IMR-90 (cell line): ENCODE measurements around the gene PPARGC1A. TPM values are rescaled to one million over a fixed set of nuclear protein-coding genes. Genes with fewer than 3 reads are reported as not detected.

Experiments
- ATAC-seq: fragments of 200-7000 bp; cut with Tn5 transposase; 2 replicates; pipeline ENCODE4 v1.9.1; 2020; ENCODE audit warnings: low read depth, mild to moderate bottlenecking, moderate library complexity
- BruUV-seq: library from RNA; stranded (reverse); fragments of 400-500 nt; replicated peaks from 2 replicates; lab custom pipeline; 2021; lab: Mats Ljungman, UMichigan
- CTCF ChIA-PET: fragments of 300-600 bp; formaldehyde crosslinking; extraction: SDS; loops from one replicate; lab custom pipeline; 2021; ENCODE audit warnings: antibody characterized with exemption; lab: Yijun Ruan, JAX
- POLR2A ChIA-PET: fragments of 300-600 bp; sonication (Branson Sonifier 250); formaldehyde crosslinking; loops from one replicate; lab custom pipeline; 2022; ENCODE audit warnings: antibody characterized with exemption; ENCODE audit not compliant: unreplicated experiment; lab: Charles Lee
- DNase-seq: peaks from one replicate; pipeline ENCODE4 v3.0.0; 2013
- H2AFZ ChIP-seq: replicated peaks from 2 replicates; pipeline ENCODE3; 2013; ENCODE audit warnings: low read length, mild to moderate bottlenecking; ENCODE audit not compliant: poor library complexity
- H2AK5ac ChIP-seq: 2 replicates; pipeline ENCODE4 v1.6.1; 2013; ENCODE audit warnings: low read depth, low read length, inconsistent platforms
- H2AK9ac ChIP-seq: replicated peaks from 2 replicates; pipeline ENCODE3; 2013; ENCODE audit warnings: mild to moderate bottlenecking, low read depth, low read length, moderate library complexity; ENCODE audit not compliant: poor library complexity
- H2BK120ac ChIP-seq: 2 replicates; pipeline ENCODE4 v1.6.1; 2013; ENCODE audit warnings: low read depth, low read length, inconsistent platforms
- H2BK15ac ChIP-seq: 3 replicates; pipeline ENCODE4 v1.6.1; 2013; ENCODE audit warnings: low read depth, low read length, inconsistent platforms
- H2BK20ac ChIP-seq: 2 replicates; pipeline ENCODE4 v1.6.1; 2013; ENCODE audit warnings: low read depth, mild to moderate bottlenecking, inconsistent platforms, low read length, moderate library complexity
- H2BK5ac ChIP-seq: 2 replicates; pipeline ENCODE4 v1.6.1; 2013; ENCODE audit warnings: mild to moderate bottlenecking, low read depth, low read length, inconsistent platforms; ENCODE audit not compliant: poor library complexity, severe bottlenecking
- H3K14ac ChIP-seq: replicated peaks from 2 replicates; pipeline ENCODE4 v1.6.1; 2013; ENCODE audit warnings: low read depth, low read length, inconsistent platforms
- H3K18ac ChIP-seq: 2 replicates; pipeline ENCODE4 v1.6.1; 2013; ENCODE audit warnings: low read depth, low read length, control low read depth
- H3K23ac ChIP-seq: 2 replicates; pipeline ENCODE4 v1.6.1; 2013; ENCODE audit warnings: low read depth, low read length, inconsistent platforms
- H3K27ac ChIP-seq: 2 replicates; pipeline ENCODE4 v1.5.1; 2013; ENCODE audit warnings: mild to moderate bottlenecking, control low read depth, low read length; ENCODE audit not compliant: insufficient read depth
- H3K27me3 ChIP-seq: 2 replicates; pipeline ENCODE4 v1.6.1; 2013; ENCODE audit warnings: low read length; ENCODE audit not compliant: control insufficient read depth, insufficient read depth
- H3K36me3 ChIP-seq: 2 replicates; pipeline ENCODE4 v1.6.1; 2013; ENCODE audit warnings: low read length, mixed read lengths; ENCODE audit not compliant: control insufficient read depth, insufficient read depth
- H3K4ac ChIP-seq: 2 replicates; pipeline ENCODE4 v1.6.1; 2013; ENCODE audit warnings: low read depth, low read length, inconsistent platforms
- H3K4me1 ChIP-seq: 2 replicates; pipeline ENCODE4 v1.6.1; 2013; ENCODE audit warnings: low read length, mixed read lengths; ENCODE audit not compliant: control insufficient read depth, insufficient read depth
- H3K4me2 ChIP-seq: 2 replicates; pipeline ENCODE4 v1.6.1; 2013; ENCODE audit warnings: low read depth, mild to moderate bottlenecking, control low read depth, low read length, moderate library complexity
- H3K4me3 ChIP-seq: 2 replicates; pipeline ENCODE4 v1.5.1; 2013; ENCODE audit warnings: low read depth, mild to moderate bottlenecking, control low read depth, low read length, moderate library complexity; ENCODE audit not compliant: insufficient read depth
- H3K56ac ChIP-seq: 2 replicates; pipeline ENCODE4 v1.6.1; 2013; ENCODE audit warnings: low read length, inconsistent platforms; ENCODE audit not compliant: insufficient read depth; ENCODE audit errors: extremely low read depth
- H3K79me1 ChIP-seq, 2 experiments: 2 replicates each; pipeline ENCODE4 v1.6.1; 2013; ENCODE audit warnings: low read length in 2 of 2, inconsistent platforms in 1 of 2, low read depth in 1 of 2
- H3K9ac ChIP-seq: 2 replicates; pipeline ENCODE4 v1.6.1; 2013; ENCODE audit warnings: low read depth, low read length, control low read depth
- H3K9me1 ChIP-seq: 2 replicates; pipeline ENCODE4 v1.6.1; 2013; ENCODE audit warnings: low read length, inconsistent platforms; ENCODE audit not compliant: insufficient read depth
- H3K9me3 ChIP-seq: 2 replicates; pipeline ENCODE4 v1.6.1; 2013; ENCODE audit warnings: low read length; ENCODE audit not compliant: control insufficient read depth, insufficient read depth
- H4K20me1 ChIP-seq: 2 replicates; pipeline ENCODE4 v1.6.1; 2013; ENCODE audit warnings: low read length, inconsistent platforms; ENCODE audit not compliant: insufficient read depth
- H4K5ac ChIP-seq: 2 replicates; pipeline ENCODE4 v1.6.1; 2013; ENCODE audit warnings: mild to moderate bottlenecking, low read depth, low read length, control low read depth
- H4K8ac ChIP-seq, 2 experiments: 2 replicates each; pipeline ENCODE4 v1.6.1; 2013; ENCODE audit warnings: low read depth in 2 of 2, low read length in 2 of 2, control low read depth in 1 of 2, inconsistent platforms in 1 of 2
- H4K91ac ChIP-seq: 2 replicates; pipeline ENCODE4 v1.6.1; 2013; ENCODE audit warnings: low read depth, low read length, inconsistent platforms; ENCODE audit not compliant: insufficient read depth
- CEBPB ChIP-seq: IDR thresholded peaks from 2 replicates; pipeline ENCODE4 v1.6.1; 2012; ENCODE audit warnings: low read depth, low read length, improper control_type of control experiment
- CHD1 ChIP-seq: IDR thresholded peaks from 2 replicates; pipeline ENCODE4 v1.6.1; 2012; ENCODE audit warnings: low read depth, low read length, improper control_type of control experiment
- MAFK ChIP-seq: IDR thresholded peaks from 2 replicates; pipeline ENCODE4 v1.6.1; 2012; ENCODE audit warnings: low read depth, low read length, improper control_type of control experiment
- MAZ ChIP-seq: IDR thresholded peaks from 2 replicates; pipeline ENCODE4 v1.6.1; 2012; ENCODE audit warnings: low read depth, mild to moderate bottlenecking, low read length, improper control_type of control experiment, moderate library complexity, borderline replicate concordance
- MXI1 ChIP-seq: IDR thresholded peaks from 2 replicates; pipeline ENCODE4 v1.6.1; 2012; ENCODE audit warnings: low read depth, mild to moderate bottlenecking, low read length, moderate library complexity, borderline replicate concordance
- NFE2L2 ChIP-seq: fragments of 150-350 bp; IDR thresholded peaks from 2 replicates; pipeline ENCODE4 v1.6.1; 2016; ENCODE audit warnings: low read depth, mild to moderate bottlenecking, low read length
- RCOR1 ChIP-seq: IDR thresholded peaks from 2 replicates; pipeline ENCODE4 v1.6.1; 2012; ENCODE audit warnings: mild to moderate bottlenecking, low read length, improper control_type of control experiment; ENCODE audit not compliant: insufficient replicate concordance
- RFX5 ChIP-seq: IDR thresholded peaks from 2 replicates; pipeline ENCODE4 v1.8.0; 2012; ENCODE audit warnings: low read depth, mild to moderate bottlenecking, low read length, moderate library complexity
- SMC3 ChIP-seq: fragments of 150-350 bp; IDR thresholded peaks from 2 replicates; pipeline ENCODE4 v1.6.1; 2016; ENCODE audit warnings: low read depth, mild to moderate bottlenecking, antibody characterized with exemption, low read length, moderate library complexity
- whole genome bisulfite sequencing, 2 experiments: methylation state at CpG; one replicate each; pipeline versions ENCODE4 v1.1.5 to v1.1.7; 2013; ENCODE audit warnings: missing lambda C conversion rate in 2 of 2; ENCODE audit not compliant: insufficient read length in 1 of 2; ENCODE audit errors: extremely low coverage in 2 of 2; 5-methylcytosine and 5-hydroxymethylcytosine counted together
- dilution Hi-C: fragments of 300-500 bp; cut with HindIII; formaldehyde crosslinking; loops from one replicate; pipeline ENCODE4 v1.14.3; 2018; ENCODE audit warnings: low sequenced_read_pairs; ENCODE audit not compliant: unreplicated experiment
- in situ Hi-C: fragments of 300-500 bp; cut with MboI; formaldehyde crosslinking; loops from 3 replicates; pipeline ENCODE4 v1.14.3; 2019; ENCODE audit warnings: low sequenced_read_pairs, inconsistent platforms, mixed read lengths
- intact Hi-C: fragments of 100-400 bp; cut with micrococcal nuclease; formaldehyde crosslinking; loops from 2 replicates; pipeline ENCODE4 v1.10.0; 2022
- polyA plus RNA-seq, 3 experiments: library from polyadenylated mRNA; depleted of rRNA; stranded (reverse); fragments of >200 nt; gene quantifications; 2 replicates each; pipeline ENCODE4 v1.2.3, GENCODE V29; 2012; ENCODE audit warnings: low replicate concordance in 1 of 3
- total RNA-seq: library from RNA; depleted of rRNA; stranded (reverse); fragments of >200 nt; gene quantifications from 2 replicates; pipeline ENCODE4 v1.2.3, GENCODE V29; 2012
- TF ChIP-seq, protein P1 (sequence below): fragments of 150-350 bp; IDR thresholded peaks from 2 replicates; pipeline ENCODE4 v1.6.1; 2017; ENCODE audit warnings: mild to moderate bottlenecking, antibody characterized with exemption, low read length, low read depth
- TF ChIP-seq, protein P2 (sequence below): fragments of 150-350 bp; IDR thresholded peaks from 2 replicates; pipeline ENCODE4 v1.6.1; 2016; ENCODE audit warnings: low read depth, mild to moderate bottlenecking, low read length, moderate library complexity, borderline replicate concordance

Gene PPARGC1A
- total and polyA plus RNA-seq, 2 of the 4 experiments (the other 2 are of a cell fraction): under 0.01 to 0.03 TPM

DNA sequence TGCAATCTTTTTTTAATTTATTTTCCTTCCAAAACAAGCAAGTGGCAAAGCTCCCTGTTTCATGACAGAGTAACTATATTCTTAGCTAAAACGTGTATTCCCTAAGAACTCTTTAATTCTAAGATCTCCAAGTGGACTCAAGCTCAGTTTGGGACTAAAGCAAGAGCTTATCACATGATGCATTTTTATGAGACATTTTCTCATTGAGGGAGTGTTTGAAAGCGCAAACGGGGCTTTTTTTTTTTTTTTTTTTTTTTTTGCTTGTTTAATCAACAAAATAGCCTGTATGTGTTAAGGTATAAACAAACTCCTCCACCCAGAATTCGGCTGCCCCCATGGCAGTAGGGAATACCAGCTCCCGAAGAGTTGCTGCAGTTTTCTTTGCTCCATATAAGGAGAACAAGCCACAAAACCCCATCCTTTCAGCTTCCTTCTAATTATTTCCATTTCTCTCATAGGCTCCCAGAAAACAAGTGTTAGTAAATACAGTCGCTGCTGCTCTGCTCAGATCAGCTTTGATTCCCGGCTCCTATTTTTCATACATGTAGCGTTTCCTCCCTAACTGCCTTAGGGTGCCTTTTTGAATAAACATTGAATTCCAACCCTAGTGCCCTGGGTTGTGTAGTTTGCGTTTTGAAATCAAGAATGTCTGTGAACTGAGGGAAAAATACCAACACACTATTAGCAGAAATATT, 669 bp upstream of the PPARGC1A start:
- Histone ChIP-seq H4K5ac (no peak overlapping the region), H3K9me1 (no peaks in the 10 kb centered on the region; the same call in 1 of the 2 replicates), H3K4me2 (peak overlapping the region; percentile 93), H3K36me3 (no peaks in the 10 kb centered on the region), H3K56ac (no peak overlapping the region), H2BK5ac (no peak overlapping the region), H2AK5ac (no peak overlapping the region), H2AK9ac (no peak overlapping the region), H4K20me1 (no peaks in the 10 kb centered on the region), H2BK15ac (no peak overlapping the region), H2AFZ (no peak overlapping the region), H3K18ac (no peak overlapping the region), H3K27ac (no peak overlapping the region), H3K23ac (no peak overlapping the region), H3K27me3 (no peaks in the 10 kb centered on the region), H3K4me3 (peak overlapping the region; percentile 24; the same call in 1 of the 2 replicates), H3K79me1 (no peaks in the 10 kb centered on the region), H2BK20ac (no peak overlapping the region), H3K9me3 (no peaks in the 10 kb centered on the region), H3K14ac (no peak overlapping the region), H4K91ac (no peak overlapping the region), H2BK120ac (no peak overlapping the region), H3K4me1 (peaks cover 4% of the 10 kb centered on the region), H3K4ac (no peak overlapping the region), H4K8ac (no peak overlapping the region), H3K9ac (peak overlapping the region; percentile 19)
- in situ Hi-C loops: no loop called here
- DNase-seq (no peak), ATAC-seq (peak; percentile 63)
- no CpG with 5 or more reads among the region's 9 CpGs for WGBS, 2 experiments
- intact Hi-C loops: no loop called here
- BruUV-seq: no TSS peak
- POLR2A ChIA-PET: interaction anchor here (0.7 to 0.8 kb wide), 3 partner anchors 35 to 152 kb away, joined by 3 to 28 read pairs (median 9); no protein-coding TSS in a partner anchor
- TF ChIP-seq RFX5 (no peak), RCOR1 (no peak), MAFK (no peak), CEBPB (no peak), MXI1 (no peak), MAZ (no peak), NFE2L2 (no peak), CHD1 (no peak), SMC3 (no peak)
- TF ChIP-seq, protein P1, sequence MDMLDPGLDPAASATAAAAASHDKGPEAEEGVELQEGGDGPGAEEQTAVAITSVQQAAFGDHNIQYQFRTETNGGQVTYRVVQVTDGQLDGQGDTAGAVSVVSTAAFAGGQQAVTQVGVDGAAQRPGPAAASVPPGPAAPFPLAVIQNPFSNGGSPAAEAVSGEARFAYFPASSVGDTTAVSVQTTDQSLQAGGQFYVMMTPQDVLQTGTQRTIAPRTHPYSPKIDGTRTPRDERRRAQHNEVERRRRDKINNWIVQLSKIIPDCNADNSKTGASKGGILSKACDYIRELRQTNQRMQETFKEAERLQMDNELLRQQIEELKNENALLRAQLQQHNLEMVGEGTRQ: no peak
- TF ChIP-seq, protein P2, sequence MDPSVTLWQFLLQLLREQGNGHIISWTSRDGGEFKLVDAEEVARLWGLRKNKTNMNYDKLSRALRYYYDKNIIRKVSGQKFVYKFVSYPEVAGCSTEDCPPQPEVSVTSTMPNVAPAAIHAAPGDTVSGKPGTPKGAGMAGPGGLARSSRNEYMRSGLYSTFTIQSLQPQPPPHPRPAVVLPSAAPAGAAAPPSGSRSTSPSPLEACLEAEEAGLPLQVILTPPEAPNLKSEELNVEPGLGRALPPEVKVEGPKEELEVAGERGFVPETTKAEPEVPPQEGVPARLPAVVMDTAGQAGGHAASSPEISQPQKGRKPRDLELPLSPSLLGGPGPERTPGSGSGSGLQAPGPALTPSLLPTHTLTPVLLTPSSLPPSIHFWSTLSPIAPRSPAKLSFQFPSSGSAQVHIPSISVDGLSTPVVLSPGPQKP: no peak
- dilution Hi-C loops: no loop called here
- CTCF ChIA-PET: interaction anchor here (0.6 to 1.1 kb wide), 5 partner anchors 9 to 286 kb away, joined by 3 to 6 read pairs (median 4); no protein-coding TSS in a partner anchor
